Measurements from ENCODE around the gene TM7SF3. TPM values are rescaled to one million over a fixed set of nuclear protein-coding genes. Genes with fewer than 3 reads are reported as not detected.

TM7SF3 gene
- total RNA-seq, 3 donors from 2014 or later (not counting 1 experiment from before 2014, with no cell fraction given): 32.1 to 48.4 (median 42.6) TPM

- peaks cover 46 to 49% of the 10 kb centered on the region in 2 donors for H3K4me1 Mint-ChIP-seq
- peak overlapping the region; percentile 2 to 29 for H3K27ac Mint-ChIP-seq
- intact Hi-C loops (cut with micrococcal nuclease): no loop called here
- H3K9me3 ChIP-seq (ENCODE audit: control insufficient read depth, insufficient read depth, low read length): no peaks in the 10 kb centered on the region
- ATAC-seq (no peak), DNase-seq (no peak)
- H3K27me3 ChIP-seq (ENCODE audit: control insufficient read depth, insufficient read depth, low read length): no peaks in the 10 kb centered on the region
- peaks cover 17% of the 10 kb centered on the region for H3K36me3 ChIP-seq (ENCODE audit: control insufficient read depth, insufficient read depth, low read length)
- no peak overlapping the region for H3K27ac ChIP-seq (ENCODE audit: low read length)
- WGBS (ENCODE audit: insufficient coverage): 0% methylated on average over 1 of the region's 1 CpG
- no peaks in the 10 kb centered on the region for H3K9me3 Mint-ChIP-seq
- no peaks in the 10 kb centered on the region for H3K27me3 Mint-ChIP-seq (ENCODE audit: low read depth in 2 of 2)
- peaks cover 6% of the 10 kb centered on the region for H3K4me1 ChIP-seq (ENCODE audit: control insufficient read depth, insufficient read depth, low read length)
- H3K4me3 Mint-ChIP-seq: no peak overlapping the region
- H3K36me3 Mint-ChIP-seq: no peaks in the 10 kb centered on the region
- no peak for TF ChIP-seq CTCF (IDR thresholded peaks at IDR 0.05)
- no peak overlapping the region for H3K4me3 ChIP-seq (ENCODE audit: low read length)
These were observed 13.2 kb downstream of the TM7SF3 start for GRCh38 chr12:27000961-27001360.

GRCh38 chr12:26997003-26997402 is 17.2 kb downstream of the TM7SF3 start:
- H3K4me3 Mint-ChIP-seq: no peak overlapping the region
- ATAC-seq: no peak

GRCh38 chr12:26995706-26996105 is 18.5 kb downstream of the TM7SF3 start:
- Histone ChIP-seq H3K4me3 (ENCODE audit: low read length) (no peak overlapping the region), H3K9me3 (ENCODE audit: control insufficient read depth, insufficient read depth, low read length) (no peaks in the 10 kb centered on the region), H3K36me3 (ENCODE audit: control insufficient read depth, insufficient read depth, low read length) (peaks cover 46% of the 10 kb centered on the region), H3K27me3 (ENCODE audit: control insufficient read depth, insufficient read depth, low read length) (no peaks in the 10 kb centered on the region), H3K4me1 (ENCODE audit: control insufficient read depth, insufficient read depth, low read length) (peaks cover 6% of the 10 kb centered on the region), H3K27ac (ENCODE audit: low read length) (no peak overlapping the region)
- intact Hi-C loops (cut with micrococcal nuclease): no loop called here
- ATAC-seq (no peak), DNase-seq (no peak)
- H3K4me3 Mint-ChIP-seq: no peak overlapping the region
- H3K27me3 Mint-ChIP-seq (ENCODE audit: low read depth in 2 of 2): no peaks in the 10 kb centered on the region
- H3K27ac Mint-ChIP-seq: no peak overlapping the region
- H3K36me3 Mint-ChIP-seq: no peaks in the 10 kb centered on the region
- TF ChIP-seq CTCF (IDR thresholded peaks at IDR 0.05): no peak
- peaks cover 20% of the 10 kb centered on the region in 2 donors for H3K4me1 Mint-ChIP-seq
- 95% methylated on average over 2 of the region's 2 CpGs for WGBS (ENCODE audit: insufficient coverage)
- H3K9me3 Mint-ChIP-seq: no peaks in the 10 kb centered on the region

More at GRCh38 chr12:26997003-26997402, 17.2 kb downstream of the TM7SF3 start:
- H3K9me3 Mint-ChIP-seq: no peaks in the 10 kb centered on the region
- intact Hi-C loops (cut with micrococcal nuclease): no loop called here
- DNase-seq: no peak
- Histone ChIP-seq H3K4me3 (ENCODE audit: low read length) (no peak overlapping the region), H3K27me3 (ENCODE audit: control insufficient read depth, insufficient read depth, low read length) (no peaks in the 10 kb centered on the region), H3K36me3 (ENCODE audit: control insufficient read depth, insufficient read depth, low read length) (peaks cover 39% of the 10 kb centered on the region), H3K4me1 (ENCODE audit: control insufficient read depth, insufficient read depth, low read length) (peaks cover 6% of the 10 kb centered on the region), H3K27ac (ENCODE audit: low read length) (no peak overlapping the region), H3K9me3 (ENCODE audit: control insufficient read depth, insufficient read depth, low read length) (no peaks in the 10 kb centered on the region)
- peak overlapping the region; percentile 7 to 30 for H3K27ac Mint-ChIP-seq
- no peaks in the 10 kb centered on the region for H3K27me3 Mint-ChIP-seq (ENCODE audit: low read depth in 2 of 2)
- H3K4me1 Mint-ChIP-seq: peaks cover 29 to 30% of the 10 kb centered on the region in 2 donors
- TF ChIP-seq CTCF (IDR thresholded peaks at IDR 0.05): no peak
- 40% methylated on average over 1 of the region's 2 CpGs for WGBS (ENCODE audit: insufficient coverage)
- no peaks in the 10 kb centered on the region for H3K36me3 Mint-ChIP-seq

- ATAC-seq (no peak), DNase-seq (no peak)
- Mint-ChIP-seq H3K4me3 (no peak overlapping the region), H3K9me3 (no peaks in the 10 kb centered on the region), H3K36me3 (no peaks in the 10 kb centered on the region), H3K4me1 (peaks cover 18 to 24% of the 10 kb centered on the region in 2 donors), H3K27me3 (ENCODE audit: low read depth in 2 of 2) (no peaks in the 10 kb centered on the region), H3K27ac (no peak overlapping the region)
- Histone ChIP-seq H3K4me3 (ENCODE audit: low read length) (no peak overlapping the region), H3K36me3 (ENCODE audit: control insufficient read depth, insufficient read depth, low read length) (peaks cover 51% of the 10 kb centered on the region), H3K27me3 (ENCODE audit: control insufficient read depth, insufficient read depth, low read length) (no peaks in the 10 kb centered on the region), H3K9me3 (ENCODE audit: control insufficient read depth, insufficient read depth, low read length) (no peaks in the 10 kb centered on the region), H3K4me1 (ENCODE audit: control insufficient read depth, insufficient read depth, low read length) (peaks cover 6% of the 10 kb centered on the region), H3K27ac (ENCODE audit: low read length) (no peak overlapping the region)
- intact Hi-C loops (cut with micrococcal nuclease): no loop called here
- no peak for TF ChIP-seq CTCF (IDR thresholded peaks at IDR 0.05)
- no CpG with 5 or more reads among the region's 1 CpG for whole genome bisulfite sequencing (ENCODE audit: insufficient coverage)
These were observed 20.1 kb downstream of the TM7SF3 start for GRCh38 chr12:26994109-26994508.

Measured in natural killer cell (primary cell).